Right ventricle myocardium inferior (tissue), 1 donor: Measurements from ENCODE around the gene RAB14. TPM values are rescaled to one million over a fixed set of nuclear protein-coding genes. Genes with fewer than 3 reads are reported as not detected.
A peak's percentile ranks its signal among the peaks of the same experiment; 100 is the strongest.

Experiments used
- ATAC-seq: fragments of 200-7000 bp; cut with Tn5 transposase; one replicate; pipeline ENCODE4 v1.9.1; 2020; ENCODE audit warnings: mild to moderate bottlenecking, moderate library complexity
- DNase-seq: peaks from one replicate; pipeline ENCODE4 v3.0.0; 2021; ENCODE audit errors: missing footprints
- intact Hi-C: fragments of 100-400 bp; cut with DNase I; formaldehyde crosslinking; loops from one replicate; pipeline ENCODE4 v1.11.0; 2022
- long read RNA-seq: library from polyadenylated mRNA; unstranded; transcript quantifications from one replicate; pipeline ENCODE4 v2.0.0, GENCODE V29; 2021
- total RNA-seq: library from RNA; stranded (reverse); fragmentation: NEBNext Ultra II Directional; extraction: Animal tissue kit (Norgen Biotek cat#: 25700); gene quantifications from one replicate; pipeline ENCODE4 v1.2.1, GENCODE V29; 2021
- donor health status: DM: no; HTN: yes; CAD: no; lungs with severe emphysema.

Gene RAB14
- 52.6 TPM for total RNA-seq
- long read RNA-seq, full-length matches to known transcripts: 43 of 45 reads
- long read RNA-seq, partial matches to known transcripts: 0 of 45 reads
- long read RNA-seq, other reads (novel, unspliced or antisense): 2 of 45 reads

GRCh38 chr9:121201738-121202533 is at the start of gene RAB14:
TSS of gene RAB14 (minus strand) at chr9:121201869. CDS start at chr9:121193412, 8,457 bp downstream.
- peak; percentile 98 for ATAC-seq
- intact Hi-C loops: no loop called here
- peak; percentile 100 for DNase-seq

GRCh38 chr9:121249563-121249962 is 47.9 kb upstream of the RAB14 start:
- no peak for DNase-seq
- intact Hi-C loops: no loop called here
- no peak for ATAC-seq

GRCh38 chr9:121246821-121247561 is 45.3 kb upstream of the RAB14 start:
- ATAC-seq (no peak), DNase-seq (no peak)
- intact Hi-C loops: no loop called here

DNA sequence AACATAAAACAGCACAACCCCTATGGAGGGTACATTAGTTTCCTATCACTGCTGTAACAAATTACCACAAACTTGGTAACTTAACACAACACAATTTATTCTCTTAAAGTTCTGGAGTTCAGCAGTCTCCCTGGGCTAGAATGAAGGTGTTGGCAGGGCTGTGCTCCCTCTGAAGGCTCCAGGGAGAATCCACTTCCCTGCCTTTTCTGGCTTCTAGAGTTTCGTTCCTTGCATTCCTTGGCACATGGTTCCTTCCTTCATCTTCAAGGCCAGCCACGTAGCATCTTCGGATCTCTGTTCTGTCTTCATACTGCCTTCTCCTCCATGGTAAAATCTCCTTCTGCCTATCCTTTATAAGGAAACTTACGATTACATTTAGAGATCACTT is 41.3 kb upstream of the RAB14 start:
- DNase-seq: no peak
- intact Hi-C loops: no loop called here
- ATAC-seq: peak; percentile 68

GRCh38 chr9:121242219-121242958 is 40.7 kb upstream of the RAB14 start:
- DNase-seq: no peak
- intact Hi-C loops: no loop called here
- peak; percentile 45 for ATAC-seq

GRCh38 chr9:121240472-121241135 is 38.9 kb upstream of the RAB14 start:
- no peak for DNase-seq
- intact Hi-C loops: no loop called here
- ATAC-seq: peak; percentile 56

- intact Hi-C loops: no loop called here
- DNase-seq (no peak), ATAC-seq (no peak)
Observed at GRCh38 chr9:121239851-121240250, 38.2 kb upstream of the RAB14 start.

GRCh38 chr9:121239071-121239470 is 37.4 kb upstream of the RAB14 start:
- DNase-seq (no peak), ATAC-seq (no peak)
- intact Hi-C loops: no loop called here

- no peak for DNase-seq
- intact Hi-C loops: no loop called here
- ATAC-seq: no peak
Observed at GRCh38 chr9:121237916-121238315, 36.2 kb upstream of the RAB14 start.

DNA sequence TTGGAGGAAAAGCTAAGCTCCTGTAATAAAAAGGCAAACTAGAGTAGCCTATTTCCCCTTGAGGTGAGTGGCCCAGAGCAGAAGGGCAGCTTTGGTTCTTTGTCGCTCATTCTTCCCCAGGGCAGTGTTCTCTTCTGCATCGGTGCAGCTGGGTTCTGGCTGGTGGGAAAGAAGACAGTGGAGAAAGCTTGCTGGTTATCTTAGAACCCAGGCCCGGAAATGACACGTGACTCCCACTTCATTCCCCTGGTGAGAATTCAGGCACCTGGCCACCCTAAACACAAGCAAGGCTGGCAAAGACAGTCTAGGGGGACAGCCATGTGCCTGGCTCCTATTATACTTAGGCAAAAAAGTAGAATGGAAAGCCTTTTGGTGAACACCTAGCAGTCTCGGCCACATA is 33.8 kb upstream of the RAB14 start:
- ATAC-seq (no peak), DNase-seq (no peak)
- intact Hi-C loops: no loop called here

DNA sequence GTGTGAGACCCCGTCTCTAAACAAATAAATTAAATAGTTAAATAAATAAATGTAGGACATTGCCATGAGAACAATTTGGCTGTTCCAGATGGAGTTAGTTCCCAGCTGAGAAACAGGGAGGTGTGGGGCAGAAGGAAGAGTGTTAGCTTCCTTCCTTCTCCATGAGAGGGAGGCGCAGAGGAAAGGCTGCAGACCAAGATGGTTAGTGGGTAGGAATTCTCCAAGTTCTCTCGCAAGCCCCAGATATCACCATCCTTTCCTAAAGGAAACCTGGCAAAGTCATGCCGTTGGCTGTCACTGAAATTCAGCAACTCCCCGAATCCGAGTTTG is 33.1 kb upstream of the RAB14 start:
- DNase-seq (no peak), ATAC-seq (no peak)
- intact Hi-C loops: no loop called here

GRCh38 chr9:121233906-121234831 is 32.5 kb upstream of the RAB14 start:
- DNase-seq (no peak), ATAC-seq (no peak)
- intact Hi-C loops: no loop called here

DNA sequence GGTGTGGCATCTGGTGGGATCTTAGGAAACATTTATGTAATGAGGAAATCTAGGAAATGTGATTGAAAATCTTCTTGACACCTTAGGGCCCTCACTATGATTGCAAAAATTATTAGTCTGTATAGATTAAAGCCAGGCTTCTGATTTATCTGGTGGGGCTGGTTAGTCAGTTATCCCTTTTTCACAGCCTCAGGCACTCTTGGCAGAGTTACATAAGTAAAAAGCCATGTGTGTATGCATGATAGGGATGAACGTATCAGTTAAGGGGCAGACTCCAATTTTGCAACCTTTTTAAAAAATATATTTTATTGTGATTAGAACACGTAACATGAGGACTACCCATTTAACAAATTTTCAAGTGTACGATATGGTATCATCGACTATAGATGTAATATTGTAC is 30.6 kb upstream of the RAB14 start:
- intact Hi-C loops: no loop called here
- DNase-seq: no peak
- no peak for ATAC-seq

DNA sequence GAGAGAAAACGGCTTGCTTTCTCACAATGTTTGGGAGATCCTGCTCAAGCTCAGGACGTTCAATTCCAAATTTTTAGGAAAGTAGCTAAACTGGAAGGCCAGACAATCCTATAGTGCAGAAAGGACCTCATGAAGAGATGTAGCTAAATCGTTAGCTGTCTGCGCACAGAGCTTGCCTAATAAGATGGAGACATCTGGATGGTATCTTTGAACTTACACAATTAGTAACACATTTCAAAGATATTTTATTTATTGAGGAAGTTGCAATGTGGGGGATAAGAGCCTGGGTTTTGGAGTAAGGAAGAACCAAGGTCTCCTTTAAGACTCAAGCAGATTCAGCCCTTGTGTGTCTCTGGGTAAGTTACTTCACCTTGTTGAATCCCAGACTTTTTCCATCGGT is 28.6 kb upstream of the RAB14 start:
- ATAC-seq: no peak
- no peak for DNase-seq
- intact Hi-C loops: no loop called here

DNA sequence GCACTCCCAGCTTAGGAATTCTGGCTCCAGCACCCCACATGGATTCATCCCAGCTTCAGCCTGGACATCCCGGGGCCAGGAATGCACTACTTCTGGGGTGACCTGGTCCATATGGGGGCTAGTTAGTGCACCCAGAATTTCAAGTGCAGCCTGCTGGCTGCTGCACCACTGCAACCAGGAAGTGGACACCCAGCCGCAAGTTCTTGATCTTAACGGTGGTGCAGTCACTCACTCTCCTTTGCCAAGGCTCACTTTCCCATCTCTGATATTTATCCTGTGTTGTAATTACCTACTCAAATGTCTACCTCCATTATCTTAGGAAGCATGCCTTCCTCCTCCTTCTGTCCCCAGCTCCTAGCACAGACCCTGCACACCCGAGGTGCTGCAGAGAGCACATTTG is 26.2 kb upstream of the RAB14 start:
- intact Hi-C loops: no loop called here
- no peak for ATAC-seq
- no peak for DNase-seq

DNA sequence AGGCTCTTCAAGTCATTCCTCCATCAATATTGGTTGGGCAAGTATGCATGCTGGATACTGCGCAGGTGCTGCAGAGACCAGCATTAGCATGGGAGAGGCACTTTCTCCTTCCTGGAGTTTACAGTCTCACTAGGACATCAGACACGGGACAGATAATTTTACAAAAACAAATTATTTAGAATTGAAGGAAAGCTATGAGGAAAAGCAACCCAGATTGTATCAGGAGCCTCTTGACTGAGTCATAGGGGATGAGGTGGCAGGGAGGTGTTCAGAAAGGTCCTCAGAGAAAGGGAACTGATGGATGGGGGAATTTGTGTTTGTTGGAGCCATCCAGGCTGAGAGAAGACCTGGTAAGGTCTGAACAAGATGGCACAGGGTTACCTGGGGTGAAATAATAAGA is 24.5 kb upstream of the RAB14 start:
- ATAC-seq (no peak), DNase-seq (no peak)
- intact Hi-C loops: no loop called here

DNA sequence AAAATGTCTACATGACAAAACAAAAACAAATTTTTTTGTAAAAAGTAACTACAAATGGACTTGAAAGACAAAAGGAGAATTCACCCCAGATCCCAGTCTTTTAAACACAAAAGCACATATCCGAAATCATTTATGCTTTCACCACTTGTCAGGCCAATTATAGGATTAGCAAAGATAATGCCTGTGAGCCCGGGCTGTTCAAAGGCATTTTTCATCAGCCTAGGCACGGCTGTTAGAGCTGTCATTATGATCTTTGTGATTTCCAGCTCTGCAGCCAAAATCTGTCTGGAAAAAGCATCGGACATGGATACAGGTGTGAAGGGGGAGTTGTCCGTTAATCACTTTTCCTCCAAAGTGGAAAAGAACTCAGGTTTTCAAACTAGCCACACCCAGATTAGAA is 23.6 kb upstream of the RAB14 start:
- ATAC-seq (no peak), DNase-seq (no peak)
- intact Hi-C loops: no loop called here

DNA sequence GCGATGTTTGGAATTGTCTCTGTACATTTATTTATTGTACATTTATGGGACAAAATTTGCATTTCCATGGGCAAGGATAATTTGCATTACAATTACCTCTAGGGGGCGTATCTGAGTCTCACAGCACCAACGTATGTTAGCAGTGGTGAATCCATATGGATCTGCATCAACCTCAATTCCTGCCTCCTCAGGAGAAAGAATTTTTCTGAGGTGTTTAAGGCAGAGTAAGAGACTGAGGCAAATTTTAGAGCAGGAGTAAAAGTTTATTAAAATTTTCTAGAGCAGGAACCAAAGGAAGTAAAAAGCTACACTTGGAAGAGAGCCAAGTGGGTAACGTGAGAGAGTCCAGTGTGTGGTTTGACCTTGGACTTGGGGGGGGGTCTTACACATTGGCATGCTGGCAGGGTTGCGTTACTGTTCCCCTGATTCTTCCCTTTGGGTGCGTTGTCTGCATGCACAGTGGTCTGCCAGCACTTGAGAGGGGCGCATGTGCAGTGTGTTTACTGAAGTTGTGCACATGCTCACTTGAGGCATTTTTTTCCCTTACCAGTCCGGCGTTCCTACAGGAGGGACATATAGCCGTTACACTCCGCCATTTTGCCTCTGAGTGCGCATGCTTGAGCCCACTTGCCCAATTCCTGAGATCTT is 21.0 kb upstream of the RAB14 start:
- ATAC-seq (no peak), DNase-seq (no peak)
- intact Hi-C loops: loop anchor here (2.0 kb wide), 1 partner anchor 44 kb away; no protein-coding TSS in a partner anchor
